SHP77 (cell line): Measurements from ENCODE around the gene AMBRA1.

ENCODE experiments used
- DNase-seq, 2 experiments: peaks; one replicate each; lab custom pipeline; 2025; lab: John Stamatoyannopoulos, UW

Gene AMBRA1

DNA sequence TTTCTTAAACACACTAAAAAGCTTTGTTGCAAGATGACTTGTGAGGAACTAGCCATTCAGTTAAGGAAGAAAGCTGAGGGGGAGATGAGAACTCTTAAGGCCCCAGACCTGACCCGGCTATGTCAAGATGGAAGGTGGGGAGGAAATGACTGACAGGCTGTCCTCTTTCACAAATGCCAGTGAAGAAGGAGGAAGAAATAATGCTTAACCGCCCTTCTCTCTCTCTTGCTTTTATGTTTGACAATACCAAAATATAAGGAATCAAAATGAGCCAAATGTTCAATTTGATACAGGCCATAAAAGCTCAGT lies 87.4 kb downstream of the AMBRA1 start:
- DNase-seq = no peak

DNA sequence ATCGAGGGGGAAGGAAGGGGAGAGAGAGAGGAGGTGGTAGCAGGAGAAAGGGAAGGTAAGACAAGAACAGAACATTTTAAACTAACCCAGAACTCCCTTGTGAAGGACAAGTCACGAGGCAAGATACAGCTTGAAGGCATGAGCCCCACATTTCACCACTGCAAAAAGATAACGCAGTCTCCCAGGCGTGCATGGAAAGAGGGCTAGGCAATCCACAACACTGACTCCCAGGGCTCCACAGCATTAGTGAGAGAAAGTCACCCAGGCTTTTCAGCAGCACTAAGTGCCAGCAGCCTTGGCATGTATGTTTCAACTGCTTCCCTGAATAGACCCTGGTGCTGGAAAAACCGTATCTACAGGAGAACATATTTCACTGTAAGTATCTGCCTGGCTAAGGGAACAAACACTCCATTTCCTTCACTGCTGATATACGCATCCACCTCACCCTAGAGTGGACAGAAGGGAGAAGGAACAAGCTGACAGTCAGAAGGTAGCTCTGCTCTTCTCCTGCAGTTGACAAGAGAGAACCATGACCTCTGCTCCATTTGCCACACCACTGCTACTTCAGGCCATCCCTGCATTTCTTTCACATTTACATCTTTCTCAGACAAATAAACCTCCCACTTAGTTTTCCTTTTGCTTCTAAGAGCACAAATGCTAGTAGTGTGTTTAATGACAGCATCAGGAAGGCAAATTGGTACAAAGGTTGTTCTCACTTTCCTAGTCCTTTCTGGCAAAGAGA lies 87.9 kb downstream of the AMBRA1 start:
- no peak for DNase-seq

DNA sequence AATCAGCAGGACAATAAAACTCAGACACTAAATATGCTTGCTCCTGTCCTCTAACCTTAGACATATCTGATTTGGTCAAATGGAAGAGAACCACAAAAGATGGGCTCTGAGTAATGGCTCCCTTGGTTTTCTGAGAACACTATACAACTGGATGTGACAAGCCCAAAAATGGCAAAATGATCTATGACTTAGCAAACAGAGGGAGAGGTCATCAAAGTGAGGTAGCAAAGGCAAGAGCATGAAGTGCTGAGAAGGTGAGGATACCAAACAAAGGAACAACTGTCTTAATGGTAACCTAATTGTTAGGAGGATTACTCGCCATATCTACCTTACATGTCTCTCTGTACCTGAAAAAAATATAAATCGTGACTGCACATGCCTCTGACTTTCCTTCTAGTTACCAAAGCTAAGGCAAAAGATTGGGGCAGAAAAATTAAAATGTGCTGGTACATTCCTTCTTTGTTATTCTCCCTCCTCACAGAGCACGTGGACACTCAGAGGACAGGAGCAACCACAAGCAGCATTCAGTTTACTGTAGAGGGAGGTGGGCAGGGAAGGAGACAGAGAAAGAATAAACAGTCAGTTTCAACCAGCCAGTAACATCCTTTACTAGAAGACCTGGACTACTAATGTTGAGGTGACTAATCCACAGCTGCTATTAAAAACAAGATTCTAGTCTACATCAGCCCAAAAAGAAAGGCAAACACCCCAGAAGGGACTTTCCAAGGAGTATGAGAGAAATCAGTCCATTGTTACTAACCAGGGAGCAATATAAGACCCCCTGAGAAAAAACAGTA lies 88.8 kb downstream of the AMBRA1 start:
- no peak for DNase-seq

DNA sequence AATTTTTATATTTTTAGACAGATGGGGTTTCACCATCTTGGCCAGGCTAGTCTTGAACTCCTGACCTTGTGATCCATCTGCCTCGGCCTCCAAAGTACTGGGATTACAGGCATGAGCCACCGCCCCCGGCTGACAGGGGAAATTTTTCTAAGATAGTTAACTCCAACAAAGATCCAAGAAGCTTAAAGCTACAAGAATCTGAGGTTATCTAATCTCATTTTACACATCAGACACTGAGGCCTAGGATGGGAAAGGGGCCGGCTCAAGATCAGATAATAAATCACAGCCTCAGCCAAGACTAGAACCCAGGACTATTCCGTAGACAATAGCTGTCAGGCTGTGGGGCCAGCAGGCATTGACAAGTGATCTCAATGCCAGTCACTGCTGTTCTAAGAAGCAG lies 94.0 kb downstream of the AMBRA1 start:
- DNase-seq = no peak

DNA sequence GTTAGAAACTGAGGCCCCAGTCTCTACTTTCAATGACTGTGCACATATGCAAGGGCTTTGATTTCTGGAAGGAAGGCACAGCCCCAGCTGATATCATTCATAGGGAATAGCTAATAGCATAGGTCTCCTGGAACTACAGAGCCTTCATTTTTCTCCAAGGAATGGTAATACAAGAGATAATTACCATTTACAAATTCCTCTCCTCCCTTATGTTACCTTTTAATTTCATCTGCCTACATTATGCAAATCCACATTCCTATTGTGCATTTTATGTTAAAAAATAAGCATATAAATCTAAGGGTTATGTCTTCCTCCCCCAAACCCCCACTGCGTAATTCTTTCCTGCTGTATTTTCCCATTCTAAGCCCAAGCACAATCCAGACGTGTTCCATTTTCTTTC lies 94.9 kb downstream of the AMBRA1 start:
- no peak for DNase-seq

DNA sequence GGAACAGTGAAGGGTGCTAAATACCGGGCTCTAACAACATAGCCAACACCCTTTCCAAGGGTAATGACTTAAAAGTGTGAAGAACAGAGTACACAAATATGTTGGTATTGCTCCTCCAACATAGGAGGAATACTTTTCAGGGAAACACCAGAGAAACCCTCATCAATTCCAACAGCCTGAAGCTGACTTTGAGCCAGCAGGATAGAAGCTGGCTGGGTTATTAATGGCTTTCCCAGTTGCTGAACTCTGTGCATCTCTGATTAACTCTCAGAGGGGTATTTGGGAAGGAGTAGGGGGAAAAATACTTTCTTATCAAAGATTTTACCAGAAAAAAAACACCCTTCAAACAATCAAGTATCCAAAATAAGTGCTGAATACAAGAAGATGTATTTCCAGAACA lies 95.6 kb downstream of the AMBRA1 start:
- DNase-seq = no peak

DNA sequence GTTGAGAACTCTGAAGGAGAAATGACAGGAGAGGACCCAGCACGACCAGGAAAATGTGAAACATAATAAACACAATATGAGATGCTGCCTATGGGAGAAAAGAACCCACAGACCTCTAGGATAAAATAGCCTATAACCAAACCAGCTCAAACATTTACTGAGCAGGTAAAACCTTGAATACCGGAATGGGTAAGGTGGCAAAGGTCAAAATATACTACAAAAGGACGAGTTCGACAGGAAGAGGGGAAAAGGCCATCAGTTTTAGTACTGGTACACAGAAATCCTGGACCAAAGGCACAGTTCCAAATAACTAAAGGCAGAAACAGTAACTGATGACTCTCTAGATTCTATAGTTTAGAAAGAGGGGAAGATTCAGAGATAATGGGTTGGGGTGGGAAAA lies 96.3 kb downstream of the AMBRA1 start:
- no peak for DNase-seq

DNA sequence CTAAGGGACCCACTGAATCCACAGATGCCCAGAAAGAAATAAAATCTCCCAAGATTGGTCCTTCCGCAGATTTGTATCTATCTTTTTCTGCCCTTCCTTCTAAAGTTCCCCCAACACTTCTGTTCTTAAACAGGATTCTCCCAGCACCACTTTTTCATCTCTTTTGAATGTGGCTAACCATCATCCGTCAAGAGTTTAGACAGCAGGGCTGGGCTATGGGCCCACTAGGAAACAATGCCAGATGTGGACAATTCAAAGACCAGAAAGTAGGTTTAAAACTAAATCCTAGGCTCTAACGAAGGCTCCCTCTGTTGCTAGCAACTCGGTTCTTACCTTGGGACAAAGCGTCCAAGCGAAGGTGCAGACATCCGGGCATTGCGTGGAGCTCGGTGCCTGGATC lies 100.0 kb downstream of the AMBRA1 start:
- DNase-seq = no peak

DNA sequence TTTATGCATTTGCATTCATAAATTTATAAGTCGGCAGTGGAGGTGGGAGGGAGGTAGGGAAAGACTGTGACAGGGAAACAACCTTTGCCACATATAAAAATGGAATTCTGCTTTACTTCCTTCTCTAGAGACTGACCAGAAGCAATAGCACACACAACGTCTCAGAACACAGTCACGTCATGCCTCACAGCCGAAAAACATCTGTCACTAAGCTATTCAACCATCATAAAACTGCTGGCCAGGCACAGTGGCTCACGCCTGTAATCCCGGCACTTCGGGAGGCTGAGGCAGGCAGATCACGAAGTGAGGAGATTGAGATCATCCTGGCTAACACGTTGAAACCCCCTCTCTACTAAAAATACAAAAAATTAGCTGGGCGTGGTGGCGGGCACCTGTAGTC lies 101.3 kb downstream of the AMBRA1 start:
- DNase-seq = no peak

DNA sequence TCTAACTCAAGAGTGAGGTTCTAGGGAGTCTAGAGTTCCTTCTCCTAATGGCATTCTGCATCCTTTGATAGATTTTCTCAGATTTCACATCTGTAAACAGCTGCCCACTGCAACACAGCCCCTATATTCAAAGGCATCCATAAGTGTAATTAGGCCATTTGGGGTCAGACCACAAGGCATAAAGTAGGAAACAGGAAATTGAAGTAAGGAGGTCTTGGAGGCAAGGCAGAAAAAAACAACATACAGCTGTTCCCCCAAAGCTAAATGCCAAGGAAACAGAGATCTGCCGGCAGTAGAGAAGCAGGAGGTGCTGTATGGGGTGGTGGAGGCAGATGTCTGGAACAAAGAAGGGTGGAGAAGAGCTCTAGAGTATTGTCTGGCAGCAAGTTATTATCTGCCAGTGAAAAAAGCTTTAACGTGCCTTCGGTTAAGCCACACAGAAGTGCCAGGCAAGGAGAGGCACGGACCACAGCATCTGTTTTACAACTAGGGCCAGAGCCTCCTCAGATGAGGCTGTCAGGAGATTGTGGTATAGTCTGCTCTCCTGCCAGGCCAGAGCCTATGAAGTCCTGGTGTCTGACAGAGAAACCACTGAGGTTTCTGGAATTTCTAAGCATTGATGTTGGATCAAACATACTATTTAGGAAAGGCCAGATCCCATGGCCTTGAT lies 102.0 kb downstream of the AMBRA1 start:
- DNase-seq = no peak

DNA sequence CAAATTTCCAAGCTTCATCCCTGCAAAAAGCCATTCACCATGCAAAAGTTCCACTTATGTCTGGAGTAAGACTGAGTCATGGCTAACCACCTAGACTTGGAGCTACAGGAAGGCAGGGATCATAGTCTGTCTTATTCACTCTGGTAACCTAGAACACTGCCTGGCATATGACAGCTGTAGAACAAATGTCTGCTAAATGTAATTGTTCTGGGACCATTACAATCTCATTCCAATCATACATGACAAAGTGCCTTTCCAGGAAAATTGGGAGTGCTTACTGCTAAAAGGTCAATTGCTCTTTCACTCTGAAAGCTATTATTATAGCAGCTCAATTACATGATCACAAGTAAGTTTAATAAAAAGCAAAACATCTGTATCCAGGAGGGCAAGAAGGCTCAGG lies 103.2 kb downstream of the AMBRA1 start:
- no peak for DNase-seq

DNA sequence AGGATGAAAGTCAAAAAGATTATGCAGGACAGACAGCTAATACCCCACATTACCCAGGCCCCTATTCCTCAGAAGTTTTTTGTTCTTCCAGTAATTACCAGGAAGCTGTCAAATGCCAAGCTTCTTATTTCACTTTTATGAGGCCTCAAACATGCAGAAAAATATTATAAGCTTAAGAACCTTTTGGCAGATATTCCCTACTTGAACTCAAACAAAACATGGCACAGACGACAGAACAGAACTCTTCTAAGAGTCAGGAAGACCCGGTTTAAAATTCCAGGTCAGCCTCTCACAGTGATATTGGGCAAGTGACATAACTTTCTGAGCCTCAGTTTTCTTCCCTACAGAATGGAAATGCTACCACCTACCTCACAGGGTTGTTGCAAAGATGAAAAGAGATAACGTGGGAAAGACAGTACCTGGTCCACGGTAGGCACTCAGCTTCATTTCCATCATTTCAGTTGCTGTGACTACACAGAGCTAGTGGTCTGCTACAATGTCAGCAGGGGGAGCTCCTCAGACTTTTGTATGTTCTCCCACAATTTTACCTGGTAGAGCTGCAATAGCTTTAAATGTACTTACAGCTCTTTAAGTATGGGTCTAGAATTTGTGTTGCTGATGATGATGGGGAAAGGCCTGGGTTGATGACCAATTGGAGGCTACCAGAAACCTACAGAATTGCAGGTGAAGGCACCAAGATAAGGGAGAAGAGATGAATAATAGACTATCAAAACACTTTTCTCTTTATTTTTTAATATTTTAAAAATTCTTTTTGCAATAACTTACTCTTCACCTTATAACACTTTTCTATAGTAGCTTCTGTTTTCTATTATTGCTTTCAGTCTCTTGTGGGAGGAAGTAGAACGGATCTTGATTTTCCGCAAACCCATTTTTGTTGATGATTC lies 103.9 kb downstream of the AMBRA1 start:
- peak; percentile 45 to 53 for DNase-seq

DNA sequence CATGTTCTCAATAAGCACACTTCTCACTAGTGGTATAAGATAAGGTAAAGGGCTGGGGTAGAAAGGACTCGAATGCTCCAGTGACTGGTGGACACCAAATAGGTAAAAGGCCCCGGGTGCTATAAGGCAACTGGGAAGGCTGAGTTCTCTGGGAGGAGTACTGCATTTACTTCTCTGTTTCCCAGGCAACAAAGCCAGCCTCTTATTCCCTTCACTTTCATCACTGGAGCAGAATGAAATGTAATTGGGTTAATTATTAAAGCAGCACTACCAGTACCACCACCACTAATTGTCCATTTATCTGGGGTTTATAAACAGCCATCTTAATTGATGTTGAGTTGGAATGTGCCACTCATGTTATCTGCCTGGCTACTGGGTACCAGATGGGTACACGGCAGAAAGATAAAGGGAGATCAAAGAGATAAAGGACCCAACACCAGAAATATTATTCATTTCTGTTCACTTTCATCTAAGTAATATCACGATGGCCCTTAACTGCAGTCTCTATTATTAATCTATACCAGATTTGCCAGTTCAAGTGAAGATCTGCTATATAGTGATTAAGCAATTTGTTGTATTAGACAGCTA lies 107.9 kb downstream of the AMBRA1 start:
- DNase-seq = no peak

DNA sequence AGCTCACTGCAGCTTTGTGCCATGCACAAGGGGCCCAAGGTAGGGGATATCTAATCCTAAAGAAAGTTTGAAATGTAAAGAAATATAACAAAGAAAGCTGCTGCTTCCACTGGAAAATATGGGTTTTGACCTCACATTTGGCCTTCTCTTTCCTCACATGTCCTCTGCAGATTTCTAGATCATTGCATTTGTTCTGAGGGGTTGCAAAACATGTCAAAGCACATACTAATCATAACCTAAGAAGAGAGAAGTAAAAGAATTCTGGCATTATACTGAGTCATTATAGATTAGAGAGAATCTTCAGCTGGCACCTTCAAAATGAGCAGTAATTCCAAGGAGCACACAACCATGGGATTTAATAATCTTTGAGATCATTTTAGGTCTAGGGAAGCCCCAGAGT lies 109.7 kb downstream of the AMBRA1 start:
- no peak for DNase-seq

DNA sequence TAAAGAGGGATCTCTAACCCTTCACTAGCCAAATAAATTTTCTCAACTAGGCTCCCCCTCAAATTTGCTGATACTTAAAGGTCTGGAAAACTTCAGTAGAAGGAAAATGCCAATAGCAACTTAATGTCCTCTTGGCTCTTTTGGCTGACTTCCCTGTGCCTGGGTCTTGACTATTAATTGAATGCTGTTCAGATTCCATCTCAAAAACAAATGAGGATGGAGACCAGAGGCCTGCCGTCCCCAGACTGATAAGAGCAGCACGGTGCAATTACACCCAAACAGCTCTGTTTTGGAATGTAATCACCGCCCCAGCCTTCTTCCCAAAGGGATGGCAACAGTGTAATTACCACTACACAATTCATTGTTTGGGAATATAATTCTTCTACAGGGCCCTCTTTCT lies 112.9 kb downstream of the AMBRA1 start:
- DNase-seq = no peak

DNA sequence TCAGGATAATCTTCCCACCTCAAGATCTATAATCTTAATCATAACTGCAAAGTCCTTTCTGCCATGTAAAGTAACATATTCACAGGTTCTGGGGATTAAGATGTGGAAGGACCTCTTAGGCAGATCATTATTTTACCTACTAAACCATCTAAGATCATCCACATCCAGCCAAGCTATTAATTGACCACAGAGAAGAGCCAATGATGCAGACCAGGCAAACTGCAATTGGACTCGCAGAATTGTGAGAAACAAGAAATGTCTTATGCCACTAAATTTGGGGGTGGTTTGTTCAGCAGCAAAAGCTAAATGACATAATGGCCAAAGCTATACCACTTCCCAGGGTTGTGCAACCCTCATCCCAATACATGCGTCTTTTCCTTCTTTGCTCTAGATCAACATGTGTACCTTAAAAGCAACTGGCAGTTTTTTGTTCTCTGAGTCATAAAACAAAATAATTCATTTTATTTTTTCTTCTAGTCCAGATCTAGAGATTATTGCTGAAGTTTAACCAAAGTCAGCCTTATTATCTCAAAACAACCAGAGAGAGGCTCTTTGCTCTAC lies 113.6 kb downstream of the AMBRA1 start:
- DNase-seq = no peak

DNA sequence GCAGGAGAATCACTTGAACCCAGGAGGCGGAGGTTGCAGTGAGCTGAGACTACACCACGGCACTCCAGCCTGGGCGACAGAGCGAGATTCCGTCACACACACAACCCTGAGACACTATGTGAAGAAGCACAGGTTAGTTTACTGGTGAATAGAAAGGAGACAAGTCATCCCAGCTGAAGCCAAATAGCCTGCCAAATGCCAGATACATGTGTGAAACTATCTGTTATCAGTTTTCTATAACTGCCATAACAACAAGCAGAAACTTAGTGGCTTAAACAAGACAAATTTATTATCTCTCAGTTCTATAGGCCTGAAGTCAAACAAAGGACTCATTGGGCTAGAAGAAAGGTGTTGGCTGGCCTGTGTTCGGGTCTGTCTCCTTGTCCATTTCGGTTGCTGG lies 114.2 kb downstream of the AMBRA1 start:
- DNase-seq = no peak

DNA sequence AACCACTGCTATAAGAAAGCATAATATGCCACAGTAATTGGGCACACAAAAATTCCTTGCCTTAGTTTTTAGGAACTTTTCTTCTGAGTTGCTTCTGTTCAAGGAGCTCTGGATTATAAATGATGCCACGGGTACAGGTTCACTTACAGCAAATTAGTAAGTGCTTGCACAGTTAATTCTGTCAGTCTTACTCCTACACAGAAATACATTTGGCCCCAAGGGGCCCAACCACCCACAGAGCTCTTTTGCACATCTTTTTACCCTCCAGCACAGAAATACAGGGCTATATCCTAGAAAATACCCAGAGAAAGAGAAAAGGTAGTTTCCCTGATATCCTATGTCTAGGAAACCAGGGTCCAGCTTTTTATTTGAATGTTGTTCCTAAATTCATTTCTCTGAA lies 115.6 kb downstream of the AMBRA1 start:
- no peak for DNase-seq

DNA sequence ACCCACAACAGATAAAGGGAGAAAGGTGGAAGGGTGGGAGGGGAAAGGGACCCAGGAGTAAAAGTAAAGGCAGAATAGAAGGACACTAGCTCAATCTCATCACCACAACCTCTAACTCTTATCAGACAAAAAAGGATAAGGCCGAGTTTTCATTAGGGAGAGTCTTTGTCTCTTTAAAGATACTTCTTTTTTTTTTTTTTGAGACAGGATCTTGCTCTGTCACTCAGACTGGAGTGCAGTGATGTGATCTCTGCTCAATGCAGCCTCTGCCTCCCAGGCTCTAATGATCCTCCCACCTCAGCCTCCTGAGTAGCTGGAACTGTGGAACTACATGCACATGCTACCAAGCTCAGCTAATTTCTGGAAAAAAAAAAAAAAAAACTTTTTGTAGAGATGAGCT lies 116.7 kb downstream of the AMBRA1 start:
- no peak for DNase-seq

DNA sequence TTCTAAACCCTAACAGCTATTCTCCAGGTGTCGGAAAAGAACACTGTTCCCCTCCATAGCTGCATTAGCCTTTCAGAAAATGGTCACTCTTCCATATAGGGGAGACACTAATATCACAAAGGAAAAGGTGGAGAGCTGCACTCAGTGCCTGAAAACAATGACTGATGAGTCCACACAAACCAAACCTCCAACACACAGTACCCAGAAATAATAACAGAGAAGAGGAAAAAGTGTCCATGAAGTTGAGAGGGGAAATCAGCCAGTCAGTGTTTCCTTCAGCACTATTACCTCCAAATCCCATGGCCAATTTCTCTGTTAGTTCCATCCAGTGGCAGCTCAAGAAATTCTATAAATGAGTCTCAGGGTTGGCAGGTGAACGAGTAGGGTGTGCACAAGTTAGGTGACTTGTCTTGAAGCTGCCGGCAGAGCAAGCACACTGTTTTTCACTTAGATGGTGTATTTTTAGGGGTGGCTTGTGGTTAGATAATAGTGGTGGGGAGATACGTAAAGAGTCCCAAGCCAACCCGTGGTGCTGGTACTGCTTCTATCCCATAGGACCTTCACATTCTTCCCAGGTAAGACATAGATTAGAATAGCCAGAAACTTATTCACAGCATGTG lies 117.8 kb downstream of the AMBRA1 start:
- DNase-seq = no peak
